HEK293 (cell line): ENCODE results near the gene G3BP2.

ENCODE experiments used
- ATF2 ChIP-seq: fragments of 450-650 bp; formaldehyde crosslinking; IDR thresholded peaks from 2 replicates; pipeline ENCODE4 v1.5.1; 2016; ENCODE audit warnings: missing biosample characterization, missing genetic modification characterization, low read depth
- EGR2 ChIP-seq: fragments of 450-650 bp; formaldehyde crosslinking; IDR thresholded peaks from 2 replicates; pipeline ENCODE4 v1.5.1; 2016; ENCODE audit warnings: low read depth, missing biosample characterization, missing genetic modification characterization
- HOXC10 ChIP-seq: sonication (generic); formaldehyde crosslinking; IDR thresholded peaks from 2 replicates; pipeline ENCODE4 v1.8.1; 2023; ENCODE audit warnings: mild to moderate bottlenecking, missing genetic modification reagents
- INSM2 ChIP-seq: fragments of 450-650 bp; formaldehyde crosslinking; IDR thresholded peaks from 2 replicates; pipeline ENCODE4 v1.5.1; 2016; ENCODE audit warnings: missing biosample characterization, missing genetic modification characterization
- PRDM1 ChIP-seq: fragments of 450-650 bp; formaldehyde crosslinking; IDR thresholded peaks from 2 replicates; pipeline ENCODE4; 2016; ENCODE audit warnings: missing biosample characterization, missing genetic modification characterization
- SCRT1 ChIP-seq: fragments of 450-650 bp; formaldehyde crosslinking; IDR thresholded peaks from 2 replicates; pipeline ENCODE4 v1.5.1; 2016; ENCODE audit warnings: missing biosample characterization, missing genetic modification characterization, borderline replicate concordance
- SETDB1 ChIP-seq: IDR thresholded peaks from one replicate; pipeline ENCODE4 v1.6.1; 2017; ENCODE audit warnings: mild to moderate bottlenecking, low read length, moderate library complexity, mixed read lengths; ENCODE audit not compliant: insufficient read length
- SP2 ChIP-seq: fragments of 450-650 bp; formaldehyde crosslinking; IDR thresholded peaks from 2 replicates; pipeline ENCODE4 v1.5.1; 2016; ENCODE audit warnings: missing biosample characterization, missing genetic modification characterization
- TRIM28 ChIP-seq: IDR thresholded peaks from 2 replicates; pipeline ENCODE4 v1.6.1; 2011; ENCODE audit warnings: low read length, control low read depth, borderline replicate concordance
- ZBTB6 ChIP-seq: fragments of 450-650 bp; formaldehyde crosslinking; IDR thresholded peaks from 2 replicates; pipeline ENCODE4 v1.5.1; 2017; ENCODE audit warnings: missing biosample characterization, missing genetic modification characterization
- ZFP41 ChIP-seq: fragments of 450-650 bp; formaldehyde crosslinking; IDR thresholded peaks from 2 replicates; pipeline ENCODE4 v1.5.1; 2016; ENCODE audit warnings: missing biosample characterization, missing genetic modification characterization, borderline replicate concordance
- ZFP69B ChIP-seq: fragments of 450-650 bp; formaldehyde crosslinking; IDR thresholded peaks from 2 replicates; pipeline ENCODE4 v1.5.1; 2016; ENCODE audit warnings: missing biosample characterization, missing genetic modification characterization
- ZNF112 ChIP-seq: fragments of 450-650 bp; formaldehyde crosslinking; IDR thresholded peaks from 2 replicates; pipeline ENCODE4 v1.5.0; 2017; ENCODE audit warnings: missing biosample characterization, missing genetic modification characterization
- ZNF114 ChIP-seq: fragments of 450-650 bp; formaldehyde crosslinking; IDR thresholded peaks from 2 replicates; pipeline ENCODE4 v1.5.0; 2017; ENCODE audit warnings: missing biosample characterization, missing genetic modification characterization
- ZNF16 ChIP-seq: fragments of 450-650 bp; formaldehyde crosslinking; IDR thresholded peaks from 2 replicates; pipeline ENCODE4 v1.5.1; 2016; ENCODE audit warnings: low read depth, missing biosample characterization, missing genetic modification characterization
- ZNF19 ChIP-seq: fragments of 450-650 bp; formaldehyde crosslinking; IDR thresholded peaks from 2 replicates; pipeline ENCODE4; 2016; ENCODE audit warnings: missing biosample characterization, missing genetic modification characterization, low read depth
- ZNF211 ChIP-seq: fragments of 450-650 bp; formaldehyde crosslinking; IDR thresholded peaks from 2 replicates; pipeline ENCODE4 v1.5.1; 2016; ENCODE audit warnings: low read depth, missing biosample characterization, missing genetic modification characterization
- ZNF335 ChIP-seq: fragments of 450-650 bp; formaldehyde crosslinking; conservative IDR thresholded peaks from 2 replicates; pipeline ENCODE4 v1.5.1; 2016; ENCODE audit warnings: missing biosample characterization, missing genetic modification characterization
- ZNF341 ChIP-seq: fragments of 450-650 bp; formaldehyde crosslinking; IDR thresholded peaks from 2 replicates; pipeline ENCODE4; 2016; ENCODE audit warnings: low read depth, missing biosample characterization, missing genetic modification characterization
- ZNF404 ChIP-seq: fragments of 450-650 bp; formaldehyde crosslinking; IDR thresholded peaks from 2 replicates; pipeline ENCODE4 v1.5.1; 2017; ENCODE audit warnings: missing biosample characterization, missing genetic modification characterization
- ZNF433 ChIP-seq: fragments of 450-650 bp; formaldehyde crosslinking; IDR thresholded peaks from 2 replicates; pipeline ENCODE4 v1.5.1; 2016; ENCODE audit warnings: missing biosample characterization, missing genetic modification characterization, low read depth
- ZNF48 ChIP-seq: fragments of 450-650 bp; formaldehyde crosslinking; IDR thresholded peaks from 2 replicates; pipeline ENCODE4 v1.5.1; 2016; ENCODE audit warnings: missing biosample characterization, missing genetic modification characterization
- ZNF529 ChIP-seq: fragments of 450-650 bp; formaldehyde crosslinking; IDR thresholded peaks from 2 replicates; pipeline ENCODE4 v1.5.1; 2017; ENCODE audit warnings: missing genetic modification characterization, missing biosample characterization; ENCODE audit not compliant: insufficient replicate concordance
- ZNF549 ChIP-seq: fragments of 450-650 bp; IDR thresholded peaks from 2 replicates; pipeline ENCODE4 v1.5.1; 2018; ENCODE audit warnings: missing biosample characterization, missing genetic modification characterization, mild to moderate bottlenecking, inconsistent platforms, moderate library complexity
- ZNF561 ChIP-seq: fragments of 450-650 bp; IDR thresholded peaks from 2 replicates; pipeline ENCODE4 v1.5.1; 2018; ENCODE audit warnings: missing biosample characterization, missing genetic modification characterization, borderline replicate concordance
- ZNF580 ChIP-seq: fragments of 450-650 bp; formaldehyde crosslinking; IDR thresholded peaks from 2 replicates; pipeline ENCODE4 v1.5.1; 2016; ENCODE audit warnings: missing biosample characterization, missing genetic modification characterization
- ZNF585B ChIP-seq: fragments of 450-650 bp; formaldehyde crosslinking; IDR thresholded peaks from 2 replicates; pipeline ENCODE4 v1.5.1; 2016; ENCODE audit warnings: missing biosample characterization, missing genetic modification characterization
- ZNF621 ChIP-seq: fragments of 450-650 bp; formaldehyde crosslinking; IDR thresholded peaks from 2 replicates; pipeline ENCODE4 v1.5.1; 2017; ENCODE audit warnings: missing biosample characterization, missing genetic modification characterization
- ZNF654 ChIP-seq: fragments of 450-650 bp; formaldehyde crosslinking; IDR thresholded peaks from 2 replicates; pipeline ENCODE4 v1.5.1; 2016; ENCODE audit warnings: low read depth, missing biosample characterization, missing genetic modification characterization
- ZNF670 ChIP-seq: fragments of 450-650 bp; formaldehyde crosslinking; IDR thresholded peaks from 2 replicates; pipeline ENCODE4 v1.5.1; 2016; ENCODE audit warnings: missing biosample characterization, missing genetic modification characterization, low read depth
- ZNF677 ChIP-seq: fragments of 450-650 bp; IDR thresholded peaks from 2 replicates; pipeline ENCODE4 v1.5.0; 2018; ENCODE audit warnings: missing biosample characterization, mild to moderate bottlenecking, missing genetic modification characterization, moderate library complexity
- ZNF701 ChIP-seq: fragments of 450-650 bp; formaldehyde crosslinking; IDR thresholded peaks from 2 replicates; pipeline ENCODE4 v1.5.1; 2016; ENCODE audit warnings: missing biosample characterization, missing genetic modification characterization
- ZNF776 ChIP-seq: fragments of 450-650 bp; formaldehyde crosslinking; IDR thresholded peaks from 2 replicates; pipeline ENCODE4 v1.5.0; 2017; ENCODE audit warnings: missing biosample characterization, missing genetic modification characterization, borderline replicate concordance
- ZSCAN18 ChIP-seq: fragments of 450-650 bp; formaldehyde crosslinking; IDR thresholded peaks from 2 replicates; pipeline ENCODE4 v1.5.1; 2016; ENCODE audit warnings: missing biosample characterization, missing genetic modification characterization
- ZSCAN4 ChIP-seq: fragments of 450-650 bp; formaldehyde crosslinking; IDR thresholded peaks from 2 replicates; pipeline ENCODE4 v1.5.1; 2017; ENCODE audit warnings: missing biosample characterization, missing genetic modification characterization

The G3BP2 gene

GRCh38 chr4:75630174-75630936 lies 42.9 kb downstream of the G3BP2 start, which contains the start of gene CDKL2 (continued):
- TF ChIP-seq PRDM1: no peak
- no peak for TF ChIP-seq ZNF585B
- TF ChIP-seq ZNF112 (tag by site-specific recombination): no peak
- TF ChIP-seq ZNF529: no peak
- no peak for TF ChIP-seq ZSCAN4 (tag by site-specific recombination)
- no peak for TF ChIP-seq ATF2
- TF ChIP-seq ZNF561 (tag by site-specific recombination): peak; percentile 87
- TF ChIP-seq ZNF776 (tag by site-specific recombination): no peak
- no peak for TF ChIP-seq ZNF404 (tag by site-specific recombination)
- peak; percentile 93 for TF ChIP-seq SP2 (tag by site-specific recombination)
- TF ChIP-seq ZNF114 (tag by site-specific recombination): no peak
- 0 out of 2 replicates have a peak, but pooled peaks have one; percentile 53 for TF ChIP-seq INSM2 (tag by site-specific recombination)
- TF ChIP-seq ZNF670 (tag by site-specific recombination): no peak
- no peak for TF ChIP-seq ZFP41 (tag by site-specific recombination)
- peak; percentile 72; the same call in 1 of the 2 replicates for TF ChIP-seq TRIM28
- TF ChIP-seq ZNF677 (tag by site-specific recombination): no peak
- no peak for TF ChIP-seq ZNF341
- no peak for TF ChIP-seq SETDB1
- no peak for TF ChIP-seq ZNF621 (tag by site-specific recombination)
- TF ChIP-seq ZNF701 (tag by site-specific recombination): no peak
- no peak for TF ChIP-seq ZSCAN18 (tag by site-specific recombination)
- no peak for TF ChIP-seq ZNF654
- no peak for TF ChIP-seq ZNF48 (tag by site-specific recombination)
- no peak for TF ChIP-seq ZNF580
- no peak for TF ChIP-seq SCRT1 (tag by site-specific recombination)
- TF ChIP-seq ZBTB6 (tag by site-specific recombination): no peak
- TF ChIP-seq ZNF16 (tag by site-specific recombination): no peak
- TF ChIP-seq EGR2 (tag by site-specific recombination): peak; percentile 88
- TF ChIP-seq HOXC10: no peak
- TF ChIP-seq ZNF433 (tag by site-specific recombination): no peak
- peak; percentile 86 for TF ChIP-seq ZNF335 (tag by site-specific recombination)
- TF ChIP-seq ZNF211 (tag by site-specific recombination): no peak
- no peak for TF ChIP-seq ZNF549 (tag by site-specific recombination)
- TF ChIP-seq ZFP69B (tag by site-specific recombination): no peak
- TF ChIP-seq ZNF19 (tag by site-specific recombination): no peak
